Body of pancreas (tissue), 4 donors: Measurements from ENCODE around the gene MARCHF11.

ENCODE experiments used
- POLR2A ChIP-seq, 3 donors: fragments of 450-650 bp; IDR thresholded peaks; one replicate each; pipeline ENCODE4 v1.6.1; 2016; ENCODE audit warnings: antibody characterized with exemption in 3 of 3, mild to moderate bottlenecking in 2 of 3
- TF ChIP-seq, protein P1 (sequence below), 7 experiments: fragments of 450-650 bp in 4 of 7; fragments of 200-600 bp in 3 of 7; sonication (generic) in 3 of 7; IDR thresholded peaks; one replicate each; pipeline ENCODE4 v1.5.1; 2016 to 2019; ENCODE audit warnings: antibody characterized with exemption in 7 of 7

GRCh38 chr5:16028708-16029107 is 150.9 kb downstream of the MARCHF11 start:
- TF ChIP-seq, protein P1, sequence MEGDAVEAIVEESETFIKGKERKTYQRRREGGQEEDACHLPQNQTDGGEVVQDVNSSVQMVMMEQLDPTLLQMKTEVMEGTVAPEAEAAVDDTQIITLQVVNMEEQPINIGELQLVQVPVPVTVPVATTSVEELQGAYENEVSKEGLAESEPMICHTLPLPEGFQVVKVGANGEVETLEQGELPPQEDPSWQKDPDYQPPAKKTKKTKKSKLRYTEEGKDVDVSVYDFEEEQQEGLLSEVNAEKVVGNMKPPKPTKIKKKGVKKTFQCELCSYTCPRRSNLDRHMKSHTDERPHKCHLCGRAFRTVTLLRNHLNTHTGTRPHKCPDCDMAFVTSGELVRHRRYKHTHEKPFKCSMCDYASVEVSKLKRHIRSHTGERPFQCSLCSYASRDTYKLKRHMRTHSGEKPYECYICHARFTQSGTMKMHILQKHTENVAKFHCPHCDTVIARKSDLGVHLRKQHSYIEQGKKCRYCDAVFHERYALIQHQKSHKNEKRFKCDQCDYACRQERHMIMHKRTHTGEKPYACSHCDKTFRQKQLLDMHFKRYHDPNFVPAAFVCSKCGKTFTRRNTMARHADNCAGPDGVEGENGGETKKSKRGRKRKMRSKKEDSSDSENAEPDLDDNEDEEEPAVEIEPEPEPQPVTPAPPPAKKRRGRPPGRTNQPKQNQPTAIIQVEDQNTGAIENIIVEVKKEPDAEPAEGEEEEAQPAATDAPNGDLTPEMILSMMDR (IDR thresholded peaks at IDR 0.05): no peak
- TF ChIP-seq POLR2A (IDR thresholded peaks at IDR 0.05): no peak
